Keratinocyte (primary cell): ENCODE measurements around the gene NCAPD3. TPM values are rescaled to one million over a fixed set of nuclear protein-coding genes. Genes with fewer than 3 reads are reported as not detected.

Experiments
- DNase-seq: peaks from one replicate; pipeline ENCODE4 v3.0.0-alpha.2; 2011; ENCODE audit warnings: low read depth, missing footprints, low spot score
- FAIRE-seq: peaks from 2 replicates; lab custom pipeline; 2011; peaks lifted over from hg19 to GRCh38; lab: Jason Lieb, UNC
- H2AFZ ChIP-seq: 2 replicates; pipeline ENCODE4 v1.6.0; 2012; ENCODE audit warnings: low read length, control low read depth, inconsistent platforms; ENCODE audit not compliant: control insufficient read depth
- H3K27ac ChIP-seq: 2 replicates; pipeline ENCODE4 v1.5.1; 2011; ENCODE audit warnings: low read length; ENCODE audit not compliant: control insufficient read depth, insufficient read depth
- H3K27me3 ChIP-seq: 3 replicates; pipeline ENCODE4 v1.6.0; 2011; ENCODE audit warnings: low read length; ENCODE audit not compliant: control insufficient read depth, insufficient read depth; ENCODE audit errors: extremely low read depth
- H3K36me3 ChIP-seq, 2 experiments: 2 replicates in 1 of 2; 3 replicates in 1 of 2; pipeline ENCODE4 v1.5.1; 2011; ENCODE audit warnings: low read length in 2 of 2, mild to moderate bottlenecking in 1 of 2; ENCODE audit not compliant: control insufficient read depth in 2 of 2, insufficient read depth in 2 of 2; ENCODE audit errors: extremely low read depth in 1 of 2
- H3K4me1 ChIP-seq: 3 replicates; pipeline ENCODE4 v1.5.1; 2011; ENCODE audit warnings: low read length; ENCODE audit not compliant: control insufficient read depth, insufficient read depth; ENCODE audit errors: extremely low read depth
- H3K4me2 ChIP-seq: 3 replicates; pipeline ENCODE4 v1.6.0; 2011; ENCODE audit warnings: low read depth, low read length; ENCODE audit not compliant: control insufficient read depth, insufficient read depth; ENCODE audit errors: extremely low read depth
- H3K4me3 ChIP-seq, 3 experiments: fragments of 200-600 bp in 1 of 3; sonication (generic) in 1 of 3; 2 replicates in 2 of 3; 3 replicates in 1 of 3; pipeline ENCODE4 v1.5.1; 2011 to 2016; ENCODE audit warnings: low read length in 3 of 3, mild to moderate bottlenecking in 3 of 3, control low read depth in 2 of 3, inconsistent platforms in 1 of 3, low read depth in 1 of 3, mixed read lengths in 1 of 3, mixed run types in 1 of 3, moderate library complexity in 1 of 3; ENCODE audit not compliant: control insufficient read depth in 2 of 3, insufficient read depth in 2 of 3; ENCODE audit errors: extremely low read depth in 1 of 3
- H3K79me2 ChIP-seq: 2 replicates; pipeline ENCODE4 v1.6.0; 2012; ENCODE audit warnings: low read length; ENCODE audit not compliant: control insufficient read depth, insufficient read depth
- H3K9ac ChIP-seq: 3 replicates; pipeline ENCODE4 v1.6.0; 2011; ENCODE audit warnings: low read length; ENCODE audit not compliant: control insufficient read depth, insufficient read depth; ENCODE audit errors: extremely low read depth
- H3K9me1 ChIP-seq: 3 replicates; pipeline ENCODE4 v1.6.0; 2011; ENCODE audit warnings: low read length; ENCODE audit not compliant: control insufficient read depth, insufficient read depth; ENCODE audit errors: extremely low read depth
- H3K9me3 ChIP-seq: 2 replicates; pipeline ENCODE4 v1.5.1; 2012; ENCODE audit warnings: low read depth, low read length; ENCODE audit not compliant: control insufficient read depth
- H4K20me1 ChIP-seq: 3 replicates; pipeline ENCODE4 v1.6.0; 2011; ENCODE audit warnings: low read length; ENCODE audit not compliant: control insufficient read depth, insufficient read depth; ENCODE audit errors: extremely low read depth
- CTCF ChIP-seq, 3 experiments: IDR thresholded peaks in 1 of 3; conservative IDR thresholded peaks in 1 of 3; optimal IDR thresholded peaks in 1 of 3; 2 replicates in 2 of 3; 3 replicates in 1 of 3; pipeline versions ENCODE3 to v1.5.1; 2011; ENCODE audit warnings: low read length in 3 of 3, mild to moderate bottlenecking in 3 of 3, moderate library complexity in 2 of 3, control low read depth in 1 of 3, inconsistent platforms in 1 of 3; ENCODE audit not compliant: insufficient read depth in 2 of 3; ENCODE audit errors: extremely low read depth in 1 of 3
- EZH2 ChIP-seq: IDR thresholded peaks from one replicate; pipeline ENCODE4 v1.6.1; 2012; ENCODE audit warnings: inconsistent platforms, mild to moderate bottlenecking, low read length, moderate library complexity
- dilution Hi-C: fragments of 300-500 bp; cut with MboI; formaldehyde crosslinking; loops from one replicate; pipeline ENCODE4 v1.7.0; 2020; ENCODE audit warnings: low sequenced_read_pairs; ENCODE audit not compliant: extremely low pct_ligation_motif_present
- polyA plus RNA-seq, 5 experiments: library from polyadenylated mRNA; depleted of rRNA in 3 of 5; stranded (reverse) in 3 of 5; stranded (forward) in 1 of 5; unstranded in 1 of 5; fragments of >200 nt; gene quantifications; 1 replicate in 1 of 5; 2 replicates in 3 of 5; 3 replicates in 1 of 5; pipeline versions ENCODE4 v1.2.1 to v1.2.3, GENCODE V29; 2011 to 2012; ENCODE audit warnings: missing spikeins in 2 of 5, low read depth in 1 of 5, low replicate concordance in 1 of 5

The NCAPD3 gene
- polyA plus RNA-seq, 1 donor (not counting 4 experiments of a cell fraction or from before 2014, with no cell fraction given) = 23.0 TPM

GRCh38 chr11:134240592-134240991 lies 16.8 kb upstream of the NCAPD3 start:
- Histone ChIP-seq H4K20me1 (no peaks in the 10 kb centered on the region), H3K4me2 (no peak overlapping the region), H3K79me2 (no peaks in the 10 kb centered on the region), H3K9me3 (no peaks in the 10 kb centered on the region), H3K36me3 (peaks cover 27 to 39% of the 10 kb centered on the region in 2 experiments), H3K27ac (no peak overlapping the region), H3K27me3 (no peaks in the 10 kb centered on the region), H3K9me1 (no peaks in the 10 kb centered on the region), H3K4me3 (no peak overlapping the region), H3K4me1 (peaks cover 2% of the 10 kb centered on the region), H3K9ac (no peak overlapping the region), H2AFZ (no peak overlapping the region)
- DNase-seq (no peak), FAIRE-seq (no peak)
- dilution Hi-C loops = no loop called here
- TF ChIP-seq EZH2 (no peak), CTCF (optimal IDR thresholded peaks at IDR 0.05 in 1 of 3, IDR thresholded peaks at IDR 0.05 in 1 of 3, conservative IDR thresholded peaks at IDR 0.05 in 1 of 3; ENCODE audit: extremely low read depth in 1 of 3, insufficient read depth in 2 of 3, low read length in 3 of 3) (no peak)

DNA sequence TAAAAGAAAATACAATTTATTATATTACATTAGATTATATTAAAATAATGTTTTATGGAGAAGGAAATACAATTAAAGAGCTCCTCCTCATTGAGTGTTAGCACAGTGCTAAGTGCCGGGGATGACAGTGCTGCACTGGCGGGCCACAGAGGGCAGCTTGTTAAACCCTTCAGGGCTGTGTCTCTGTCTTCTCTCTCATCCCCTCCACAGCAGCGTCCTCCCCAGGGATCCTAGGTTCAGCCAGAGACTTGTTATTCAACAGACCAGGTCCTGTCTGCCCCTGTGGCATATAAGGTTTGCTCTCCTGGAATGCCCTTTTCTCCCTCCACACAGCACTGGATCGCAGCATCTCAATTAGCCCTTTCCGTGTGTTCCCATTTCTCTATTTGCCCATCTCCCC lies 15.2 kb upstream of the NCAPD3 start:
- TF ChIP-seq CTCF (optimal IDR thresholded peaks at IDR 0.05 in 1 of 3, IDR thresholded peaks at IDR 0.05 in 1 of 3, conservative IDR thresholded peaks at IDR 0.05 in 1 of 3; ENCODE audit: extremely low read depth in 1 of 3, insufficient read depth in 2 of 3, low read length in 3 of 3) (no peak), EZH2 (no peak)
- dilution Hi-C loops = no loop called here
- H2AFZ ChIP-seq = no peak overlapping the region
- H3K4me1 ChIP-seq = peaks cover 2% of the 10 kb centered on the region
- no peak overlapping the region for H3K9ac ChIP-seq
- no peak for DNase-seq
- H3K27ac ChIP-seq = no peak overlapping the region
- H3K9me3 ChIP-seq = no peaks in the 10 kb centered on the region
- peaks cover 20 to 37% of the 10 kb centered on the region in 2 experiments for H3K36me3 ChIP-seq
- no peaks in the 10 kb centered on the region for H4K20me1 ChIP-seq
- H3K4me2 ChIP-seq = no peak overlapping the region
- H3K27me3 ChIP-seq = no peaks in the 10 kb centered on the region
- H3K9me1 ChIP-seq = no peaks in the 10 kb centered on the region
- H3K4me3 ChIP-seq = no peak overlapping the region
- peaks cover 5% of the 10 kb centered on the region for H3K79me2 ChIP-seq
- FAIRE-seq = no peak
